Measurements from ENCODE around the gene ATP7B. TPM values are rescaled to one million over a fixed set of nuclear protein-coding genes. Genes with fewer than 3 reads are reported as not detected.

The ATP7B gene
- total RNA-seq, 1 experiment from 2014 or later, result 5.6 TPM

- no peak overlapping the region for H3K4me3 Mint-ChIP-seq (ENCODE audit: low read depth, unreplicated experiment)
- H3K9me3 Mint-ChIP-seq (ENCODE audit: low read depth, unreplicated experiment), result no peaks in the 10 kb centered on the region
- BruUV-seq (replicated peaks), result no TSS peak
- DNase-seq, result no peak
- no peaks in the 10 kb centered on the region for H3K27me3 Mint-ChIP-seq (ENCODE audit: unreplicated experiment)
- H3K36me3 Mint-ChIP-seq (ENCODE audit: insufficient read depth, unreplicated experiment), result no peaks in the 10 kb centered on the region
- intact Hi-C loops (cut with micrococcal nuclease; ENCODE audit: unreplicated experiment), result no loop called here
- no peak for TF ChIP-seq CTCF (IDR thresholded peaks at IDR 0.05; ENCODE audit: unreplicated experiment)
- CTCF ChIA-PET, result no interaction called here
- H3K27ac Mint-ChIP-seq (ENCODE audit: unreplicated experiment), result no peak overlapping the region
- no peaks in the 10 kb centered on the region for H3K4me1 Mint-ChIP-seq (ENCODE audit: low read depth, unreplicated experiment)
These were observed 79.6 kb downstream of the ATP7B start for GRCh38 chr13:51931606-51932005.

- no peaks in the 10 kb centered on the region for H3K9me3 Mint-ChIP-seq (ENCODE audit: low read depth, unreplicated experiment)
- CTCF ChIA-PET, result interaction anchor here (0.5 kb wide), 1 partner anchor 70 kb away, joined by 5 read pairs; no protein-coding TSS in a partner anchor
These were observed 81.6 kb downstream of the ATP7B start for GRCh38 chr13:51929699-51930098.

DNA sequence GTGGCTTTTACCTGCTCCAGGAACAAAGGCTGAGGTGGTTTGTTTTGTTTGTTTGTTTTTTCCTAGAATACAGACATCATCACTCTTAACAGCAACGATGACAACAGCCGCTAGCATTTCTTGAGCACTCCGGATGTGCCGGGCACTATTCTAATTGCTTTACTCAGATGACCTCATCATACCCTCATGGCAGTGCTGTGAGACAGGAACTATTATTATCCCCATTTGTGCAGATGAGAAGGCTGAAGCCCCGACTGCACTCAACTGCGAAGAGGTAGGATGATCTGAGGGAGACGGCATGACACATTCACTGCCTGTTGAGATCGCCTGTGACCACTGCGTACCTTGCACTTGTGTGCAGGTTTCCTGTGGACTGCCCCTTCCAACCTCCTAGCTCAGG is 83.0 kb downstream of the ATP7B start:
- peaks cover 21% of the 10 kb centered on the region for H3K27me3 Mint-ChIP-seq (ENCODE audit: unreplicated experiment)
- no peak for TF ChIP-seq CTCF (IDR thresholded peaks at IDR 0.05; ENCODE audit: unreplicated experiment)
- intact Hi-C loops (cut with micrococcal nuclease; ENCODE audit: unreplicated experiment), result no loop called here

More at GRCh38 chr13:51929699-51930098, 81.6 kb downstream of the ATP7B start:
- intact Hi-C loops (cut with micrococcal nuclease; ENCODE audit: unreplicated experiment), result no loop called here
- DNase-seq, result no peak
- H3K27me3 Mint-ChIP-seq (ENCODE audit: unreplicated experiment), result peaks cover 6% of the 10 kb centered on the region
- no peak for TF ChIP-seq CTCF (IDR thresholded peaks at IDR 0.05; ENCODE audit: unreplicated experiment)
- no TSS peak for BruUV-seq (replicated peaks)
- no peaks in the 10 kb centered on the region for H3K4me1 Mint-ChIP-seq (ENCODE audit: low read depth, unreplicated experiment)
- no peak overlapping the region for H3K27ac Mint-ChIP-seq (ENCODE audit: unreplicated experiment)
- H3K36me3 Mint-ChIP-seq (ENCODE audit: insufficient read depth, unreplicated experiment), result no peaks in the 10 kb centered on the region
- H3K4me3 Mint-ChIP-seq (ENCODE audit: low read depth, unreplicated experiment), result no peak overlapping the region

DNA sequence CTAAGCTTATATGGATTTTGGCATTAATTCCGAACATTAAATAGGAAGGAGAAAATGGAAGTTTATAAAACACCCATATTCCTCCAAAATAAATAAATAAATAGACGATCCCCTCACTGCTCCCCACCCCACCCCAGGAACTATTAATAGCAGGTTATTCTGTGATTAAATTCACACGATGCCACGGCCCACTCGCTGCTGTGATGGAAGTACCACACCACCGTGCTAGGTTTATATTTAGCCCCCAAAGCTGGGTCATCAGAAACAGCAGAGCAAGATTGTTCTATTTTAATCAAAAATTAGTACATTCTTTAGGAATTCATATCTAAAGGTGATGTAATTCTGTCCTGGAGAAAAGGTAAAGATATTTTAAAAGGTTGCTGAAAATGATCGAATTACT is 84.1 kb downstream of the ATP7B start:
- Mint-ChIP-seq H3K9me3 (ENCODE audit: low read depth, unreplicated experiment) (no peaks in the 10 kb centered on the region), H3K4me1 (ENCODE audit: low read depth, unreplicated experiment) (no peaks in the 10 kb centered on the region), H3K4me3 (ENCODE audit: low read depth, unreplicated experiment) (no peak overlapping the region)

More for the DNA sequence above, 83.0 kb downstream of the ATP7B start:
- DNase-seq, result no peak
- no peaks in the 10 kb centered on the region for H3K36me3 Mint-ChIP-seq (ENCODE audit: insufficient read depth, unreplicated experiment)
- H3K4me1 Mint-ChIP-seq (ENCODE audit: low read depth, unreplicated experiment), result no peaks in the 10 kb centered on the region
- no peaks in the 10 kb centered on the region for H3K9me3 Mint-ChIP-seq (ENCODE audit: low read depth, unreplicated experiment)
- no peak overlapping the region for H3K27ac Mint-ChIP-seq (ENCODE audit: unreplicated experiment)
- no TSS peak for BruUV-seq (replicated peaks)
- CTCF ChIA-PET, result no interaction called here
- no peak overlapping the region for H3K4me3 Mint-ChIP-seq (ENCODE audit: low read depth, unreplicated experiment)

More for the DNA sequence above, 84.1 kb downstream of the ATP7B start:
- Mint-ChIP-seq H3K27me3 (ENCODE audit: unreplicated experiment) (peaks cover 25% of the 10 kb centered on the region), H3K36me3 (ENCODE audit: insufficient read depth, unreplicated experiment) (no peaks in the 10 kb centered on the region), H3K27ac (ENCODE audit: unreplicated experiment) (no peak overlapping the region)
- intact Hi-C loops (cut with micrococcal nuclease; ENCODE audit: unreplicated experiment), result no loop called here
- no TSS peak for BruUV-seq (replicated peaks)
- no peak for TF ChIP-seq CTCF (IDR thresholded peaks at IDR 0.05; ENCODE audit: unreplicated experiment)
- DNase-seq, result no peak
- CTCF ChIA-PET, result no interaction called here
